D341Med (cell line): Measurements from ENCODE around the gene SLC27A6.
"Not testable (repeated sequence)": the region's sequence is repeated elsewhere in the genome, so short reads cannot be mapped to it uniquely, and the experiment has no call there.

ENCODE experiments used
- DNase-seq: peaks from one replicate; pipeline ENCODE4 v3.0.0; 2012; ENCODE audit warnings: low spot score

SLC27A6 gene

GRCh38 chr5:128965011-128965637 lies at the start of gene SLC27A6:
SLC27A6 (plus strand) TSS chr5:128965488; CDS start chr5:128966138, 650 bp downstream.
- peak; percentile 31 for DNase-seq

DNA sequence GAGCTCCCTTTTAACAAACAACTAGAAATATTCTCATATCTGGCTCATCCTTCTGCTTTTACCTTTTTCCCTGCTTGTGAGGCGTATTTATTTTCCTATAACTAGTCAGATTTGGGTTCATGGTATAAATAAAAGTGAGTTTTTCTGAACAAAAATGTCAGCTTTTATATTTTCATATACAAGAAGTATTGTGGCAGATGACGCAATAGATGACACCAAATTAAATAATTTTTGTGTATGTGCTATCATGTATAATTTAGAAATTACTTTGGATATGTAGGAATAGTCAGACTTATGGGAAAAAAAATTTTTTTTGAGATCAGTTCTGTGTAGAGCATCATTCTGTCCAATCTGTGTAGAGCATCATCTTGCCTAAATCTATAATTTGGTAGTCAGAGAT lies 45.7 kb upstream of the SLC27A6 start:
- no peak for DNase-seq

DNA sequence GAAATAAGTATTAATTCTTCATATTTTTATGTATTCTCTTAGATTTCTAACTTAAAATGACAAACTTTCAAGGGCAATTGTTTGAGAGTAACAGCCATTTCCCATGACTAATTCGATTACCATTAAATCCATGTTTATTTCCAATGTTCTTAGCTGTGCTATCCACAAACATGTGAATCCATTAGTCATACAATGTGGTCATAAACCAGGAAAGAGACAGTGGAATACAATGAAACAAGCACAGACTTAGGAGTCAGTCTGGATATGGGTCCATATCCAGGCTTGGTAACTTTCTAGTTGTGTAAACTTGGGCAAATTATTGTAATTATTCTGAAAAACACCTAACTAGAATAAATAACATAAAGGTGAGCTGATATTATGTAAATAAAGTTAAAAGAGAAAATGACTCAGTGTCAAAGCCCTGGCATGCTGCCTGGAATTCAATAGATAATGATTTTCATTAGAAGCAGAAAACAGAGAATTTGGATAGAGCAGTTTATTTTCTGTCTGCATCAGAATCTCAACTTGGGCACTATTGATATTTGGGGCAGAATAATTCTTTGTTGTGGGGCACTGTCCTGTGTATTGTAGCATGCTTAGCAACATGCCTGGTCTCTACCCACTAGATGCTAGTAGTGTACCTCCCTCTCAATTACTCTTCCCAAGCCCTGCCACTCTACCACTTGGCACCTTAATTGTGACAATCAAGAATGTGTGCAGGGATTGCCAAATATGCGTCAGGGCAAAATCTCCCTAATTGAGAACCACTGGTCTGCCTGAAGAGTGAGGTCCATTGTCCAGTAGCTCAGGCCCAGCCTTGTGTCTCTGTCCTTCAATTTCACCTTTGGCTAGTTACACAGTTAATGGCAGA lies 44.7 kb upstream of the SLC27A6 start:
- DNase-seq = no peak

GRCh38 chr5:128924299-128924698 lies 41.0 kb upstream of the SLC27A6 start:
- no peak for DNase-seq

DNA sequence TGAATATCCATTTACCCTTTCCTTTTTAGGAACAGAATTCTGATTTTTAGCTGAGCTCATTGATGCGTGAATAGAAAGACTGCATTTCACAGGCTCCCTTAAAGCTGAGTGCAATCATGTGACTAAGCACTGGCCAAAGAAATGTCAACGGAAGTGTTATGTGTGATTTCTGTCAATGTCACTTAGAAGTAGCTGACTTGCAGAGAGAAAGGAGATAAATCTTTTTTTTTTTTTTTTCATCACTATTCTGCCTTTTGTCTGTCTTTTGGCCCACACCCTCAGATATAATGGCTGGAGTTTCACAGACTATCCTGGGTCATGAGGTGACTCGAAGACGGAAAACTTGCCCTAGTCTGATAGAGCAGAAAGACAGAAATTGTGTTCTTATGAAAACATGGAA lies 39.3 kb upstream of the SLC27A6 start:
- DNase-seq = no peak

DNA sequence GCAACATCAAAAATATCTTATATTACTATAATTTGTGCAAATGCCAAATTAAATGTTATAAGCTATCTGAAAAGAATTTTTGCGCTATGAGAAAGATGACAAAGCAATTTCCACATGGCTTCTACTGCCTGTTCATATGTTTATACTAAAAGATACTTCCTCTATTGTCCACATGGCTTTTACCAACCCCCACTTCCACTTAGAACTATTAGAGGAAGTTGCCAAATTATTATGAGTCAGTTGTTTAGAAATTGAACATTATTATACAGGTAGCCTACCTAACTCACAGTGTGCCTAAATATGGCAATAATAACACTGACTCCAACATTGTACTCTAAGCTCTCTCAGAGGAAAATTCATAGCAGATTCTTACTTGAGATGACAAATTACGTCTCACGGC lies 37.6 kb upstream of the SLC27A6 start:
- DNase-seq = no peak

DNA sequence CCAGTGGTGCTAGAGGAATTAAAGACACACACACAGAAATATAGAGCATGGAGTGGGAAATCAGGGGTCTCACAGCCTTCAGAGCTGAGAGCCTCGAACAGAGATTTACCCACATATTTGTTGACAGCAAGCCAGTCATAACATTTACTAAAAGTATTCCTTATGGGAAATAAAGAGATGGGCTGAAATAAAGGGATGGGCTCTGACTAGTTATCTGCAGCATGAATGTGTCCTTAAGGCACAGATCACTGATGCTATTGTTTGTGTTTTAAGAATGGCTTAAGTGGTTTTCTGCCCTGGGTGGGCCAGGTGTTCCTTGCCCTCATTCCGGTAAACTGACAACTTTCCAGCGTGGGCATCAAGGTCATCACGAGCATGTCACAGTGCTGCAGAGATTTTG lies 33.1 kb upstream of the SLC27A6 start:
- not testable (repeated sequence) for DNase-seq

DNA sequence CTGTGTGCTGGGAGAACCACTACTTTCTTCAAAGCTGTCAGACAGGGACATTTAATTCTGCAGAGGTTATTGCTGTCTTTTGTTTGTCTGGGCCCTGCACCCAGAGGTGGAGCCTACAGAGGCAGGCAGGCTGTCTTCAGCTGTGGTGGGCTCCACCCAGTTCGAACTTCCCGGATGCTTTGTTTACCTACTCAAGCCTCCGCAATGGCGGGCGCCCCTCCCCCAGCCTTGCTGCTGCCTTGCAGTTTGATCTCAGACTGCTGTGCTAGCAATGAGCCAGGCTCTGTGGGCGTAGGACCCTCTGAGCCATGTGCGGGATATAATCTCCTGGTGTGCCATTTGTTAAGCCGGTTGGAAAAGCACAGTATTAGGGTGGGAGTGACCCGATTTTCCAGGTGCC lies 22.2 kb upstream of the SLC27A6 start:
- DNase-seq = not testable (repeated sequence)

DNA sequence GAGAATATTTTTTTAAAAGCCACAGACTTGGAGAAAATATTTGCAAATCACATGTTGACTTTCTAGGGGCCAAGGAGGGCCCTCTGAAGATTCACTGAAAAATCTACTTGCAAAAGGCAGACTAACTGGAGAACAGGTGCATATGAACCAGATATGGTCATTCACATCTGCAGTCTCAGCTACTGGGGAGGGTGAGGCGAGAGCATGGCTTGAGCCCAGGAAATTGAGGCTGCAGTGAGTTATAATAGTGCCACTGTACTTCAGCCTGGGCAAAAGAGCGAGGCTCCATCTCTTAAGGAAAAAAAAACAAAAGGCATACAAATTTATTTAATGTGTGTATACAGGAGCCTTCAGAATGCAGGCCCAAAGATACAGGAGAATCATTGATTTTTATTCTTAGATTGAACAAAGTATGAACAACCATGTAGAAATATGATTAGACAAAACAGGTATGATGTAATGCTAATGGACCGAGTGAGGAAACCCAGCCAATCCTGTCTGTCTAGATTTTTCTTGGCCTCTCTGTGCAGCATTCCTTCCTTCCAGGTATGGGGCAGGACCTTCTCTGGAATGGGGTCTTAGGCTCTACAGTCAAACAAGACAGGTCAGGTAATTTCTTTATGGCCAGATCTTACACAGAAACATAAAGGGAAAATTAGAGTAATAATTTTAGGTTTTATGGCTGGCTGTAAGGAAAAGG lies 15.3 kb upstream of the SLC27A6 start:
- no peak for DNase-seq

DNA sequence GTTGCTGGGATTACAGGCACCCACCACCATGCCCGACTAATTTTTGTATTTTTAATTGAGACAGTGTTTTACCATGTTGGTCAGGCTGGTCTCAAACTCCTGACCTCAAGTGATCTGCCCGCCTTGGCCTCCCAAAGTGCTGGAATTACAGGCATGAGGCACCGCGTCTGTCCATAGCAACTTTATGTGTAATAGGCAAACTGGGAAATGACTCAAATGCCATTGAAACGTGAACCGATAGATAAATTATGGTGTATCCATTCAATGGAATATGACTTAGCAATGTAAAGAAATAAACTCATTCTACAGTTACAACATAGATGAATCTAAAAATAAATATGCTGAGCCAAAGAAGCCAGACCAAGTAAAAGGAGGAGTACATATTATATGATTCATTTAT lies 14.0 kb upstream of the SLC27A6 start:
- not testable (repeated sequence) for DNase-seq

DNA sequence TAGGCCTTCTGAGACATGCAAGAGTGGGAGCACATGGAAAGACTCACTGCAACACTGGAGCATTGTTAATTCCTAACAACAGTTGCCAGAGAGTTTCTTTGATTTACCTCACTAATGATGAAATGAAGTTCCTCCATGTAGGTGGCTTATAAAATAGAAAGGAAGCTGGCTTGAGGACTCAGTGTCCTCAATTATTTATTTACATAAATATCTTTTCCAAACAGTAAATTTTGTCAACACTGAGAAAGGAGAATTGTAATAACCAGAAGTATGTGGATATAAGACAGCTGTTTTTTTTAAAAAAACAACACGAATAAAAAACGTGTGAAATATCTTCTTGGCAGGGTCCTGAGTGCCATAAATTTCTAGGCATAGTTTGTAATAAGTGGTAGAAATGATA lies 9.1 kb upstream of the SLC27A6 start:
- no peak for DNase-seq

DNA sequence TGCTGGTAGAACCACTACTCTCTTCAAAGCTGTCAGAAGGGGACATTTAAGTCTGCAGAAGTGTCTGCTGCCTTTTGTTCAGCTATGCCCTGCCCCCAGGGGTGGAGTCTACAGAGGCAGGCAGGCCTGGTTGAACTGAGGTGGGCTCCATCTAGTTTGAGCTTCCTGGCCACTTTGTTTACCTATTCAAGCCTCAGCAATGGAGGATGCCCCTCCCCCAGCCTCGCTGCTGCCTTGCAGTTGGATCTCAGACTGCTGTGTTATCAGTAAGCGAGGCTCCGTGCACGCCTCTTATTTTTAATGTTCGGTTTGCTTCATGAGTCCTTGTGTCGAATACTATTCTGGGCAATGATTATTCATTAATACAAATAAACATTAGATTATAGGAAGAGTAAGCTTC lies 3.1 kb upstream of the SLC27A6 start:
- no peak for DNase-seq

DNA sequence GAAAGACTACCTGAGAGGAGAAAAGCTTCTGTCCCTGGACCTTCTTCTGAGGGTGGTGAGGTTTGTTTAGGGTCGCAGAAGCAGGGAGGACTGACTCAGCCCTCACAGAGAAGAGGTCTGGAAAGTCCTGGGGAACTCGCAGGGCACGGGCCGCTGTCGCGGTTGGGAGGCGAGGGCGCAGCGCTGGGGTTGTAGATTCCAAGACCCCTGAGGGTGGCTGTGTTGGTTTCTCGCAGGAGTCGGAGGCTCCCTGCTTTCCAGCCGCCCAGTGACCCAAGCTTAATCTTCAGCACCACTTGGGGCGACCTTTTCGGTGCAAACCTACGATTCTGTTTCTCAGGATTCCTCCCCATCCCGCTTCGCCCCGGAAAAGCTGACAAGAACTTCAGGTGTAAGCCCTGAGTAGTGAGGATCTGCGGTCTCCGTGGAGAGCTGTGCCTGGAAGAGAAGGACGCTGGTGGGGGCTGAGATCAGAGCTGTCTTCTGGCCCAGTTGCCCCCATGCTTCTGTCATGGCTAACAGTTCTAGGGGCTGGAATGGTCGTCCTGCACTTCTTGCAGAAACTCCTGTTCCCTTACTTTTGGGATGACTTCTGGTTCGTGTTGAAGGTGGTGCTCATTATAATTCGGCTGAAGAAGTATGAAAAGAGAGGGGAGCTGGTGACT lies 482 bp downstream of the SLC27A6 start:
- DNase-seq = peak; percentile 15

DNA sequence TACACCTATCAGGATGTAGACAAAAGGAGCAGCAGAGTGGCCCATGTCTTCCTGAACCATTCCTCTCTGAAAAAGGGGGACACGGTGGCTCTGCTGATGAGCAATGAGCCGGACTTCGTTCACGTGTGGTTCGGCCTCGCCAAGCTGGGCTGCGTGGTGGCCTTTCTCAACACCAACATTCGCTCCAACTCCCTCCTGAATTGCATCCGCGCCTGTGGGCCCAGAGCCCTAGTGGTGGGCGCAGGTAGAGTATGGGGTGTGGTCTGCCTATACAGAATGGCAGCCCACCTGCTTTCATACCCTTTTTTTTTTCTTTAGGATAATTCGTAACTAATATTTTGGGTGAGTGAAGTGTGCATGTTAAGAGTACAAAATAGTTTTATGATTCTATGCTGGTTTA lies 1.1 kb downstream of the SLC27A6 start:
- no peak for DNase-seq

DNA sequence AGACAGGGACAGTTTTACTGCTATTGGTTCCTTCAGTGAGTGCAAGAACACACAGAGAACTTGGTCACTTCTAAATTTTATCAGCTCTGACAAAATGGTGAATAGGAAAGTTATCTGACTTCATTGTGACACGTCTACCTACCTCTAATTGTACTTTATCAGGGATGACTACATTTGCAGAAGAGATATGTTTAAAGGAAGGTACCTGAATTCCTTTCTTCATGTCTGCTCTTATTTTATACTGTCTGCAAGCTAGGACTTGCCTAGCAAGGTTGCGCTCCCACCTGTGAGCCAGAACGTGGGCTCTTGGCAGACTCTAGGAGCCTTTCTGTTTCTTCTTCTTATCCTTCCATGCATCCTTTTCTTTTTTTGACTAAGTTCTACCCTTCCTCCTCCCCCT lies 1.6 kb downstream of the SLC27A6 start:
- no peak for DNase-seq

DNA sequence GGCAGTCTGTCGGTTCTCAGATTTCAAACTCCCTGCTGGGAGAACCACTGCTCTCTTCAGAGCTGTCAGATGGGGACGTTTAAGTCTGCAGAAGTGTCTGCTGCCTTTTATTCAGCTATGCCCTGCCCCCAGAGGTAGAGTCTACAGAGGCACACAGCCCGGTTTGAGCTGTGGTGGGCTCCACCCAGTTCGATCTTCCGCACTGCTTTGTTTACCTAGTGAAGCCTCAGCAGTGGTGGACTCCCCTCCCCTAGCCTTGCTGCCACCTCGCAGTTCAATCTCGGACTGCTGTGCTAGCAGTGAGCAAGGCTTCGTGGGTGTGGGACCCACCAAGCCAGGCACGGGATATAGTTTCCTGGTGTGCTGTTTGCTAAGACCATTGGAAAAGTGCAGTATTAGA lies 8.0 kb downstream of the SLC27A6 start:
- no peak for DNase-seq

- no peak for DNase-seq
Observed at GRCh38 chr5:128974567-128974966, 9.3 kb downstream of the SLC27A6 start.

DNA sequence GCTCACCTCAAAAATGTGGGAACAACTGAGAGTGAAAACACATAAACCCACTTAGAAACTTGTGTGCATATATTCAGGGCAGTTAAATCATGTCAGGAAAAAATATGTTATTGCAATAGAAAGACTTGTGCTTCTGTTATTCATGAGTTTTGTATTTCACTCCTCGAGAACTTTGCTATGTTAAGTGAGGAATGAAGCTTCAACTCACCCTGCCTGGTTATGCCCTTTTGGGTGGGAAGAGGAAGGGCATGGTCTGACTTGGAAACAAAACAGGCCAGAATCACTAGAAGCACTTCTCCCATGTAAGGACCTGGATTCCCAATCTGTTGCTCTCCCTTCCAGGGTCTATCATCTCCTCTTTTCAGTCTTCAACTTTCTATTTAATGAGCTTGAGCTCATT lies 14.5 kb downstream of the SLC27A6 start:
- DNase-seq = no peak

DNA sequence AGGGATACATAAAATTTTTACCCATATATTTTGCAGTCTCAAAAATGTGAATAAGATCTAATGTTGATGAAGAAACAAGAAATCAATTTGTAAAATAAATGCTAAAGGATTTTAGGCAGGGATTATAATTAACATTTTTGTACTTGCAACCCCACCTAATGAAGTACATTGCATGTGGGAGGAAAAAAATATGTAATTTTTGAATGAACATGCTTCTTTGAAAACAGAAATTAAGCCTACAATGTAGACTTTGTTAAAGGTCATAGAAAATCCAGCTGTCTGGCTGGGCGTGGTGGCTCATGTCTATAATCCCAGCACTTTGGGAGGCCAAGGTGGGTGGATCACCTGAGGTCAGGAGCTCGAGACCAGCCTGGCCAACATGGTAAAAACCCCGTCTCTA lies 15.6 kb downstream of the SLC27A6 start:
- no peak for DNase-seq

GRCh38 chr5:128984480-128984879 lies 19.2 kb downstream of the SLC27A6 start:
- DNase-seq = no peak

DNA sequence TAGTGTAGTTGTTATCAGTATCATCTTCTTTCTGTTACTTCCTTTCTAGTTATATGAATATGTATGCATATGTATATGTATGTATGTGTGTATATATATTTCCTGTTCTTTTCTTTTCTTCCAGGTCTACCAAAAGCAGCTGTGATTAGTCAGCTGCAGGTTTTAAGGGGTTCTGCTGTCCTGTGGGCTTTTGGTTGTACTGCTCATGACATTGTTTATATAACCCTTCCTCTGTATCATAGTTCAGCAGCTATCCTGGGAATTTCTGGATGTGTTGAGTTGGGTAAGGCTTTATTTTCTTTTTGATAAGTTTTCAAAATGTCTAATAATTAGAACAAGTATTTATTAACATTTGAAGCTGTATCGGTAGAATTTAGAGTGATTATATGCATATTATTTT lies 23.2 kb downstream of the SLC27A6 start:
- no peak for DNase-seq

DNA sequence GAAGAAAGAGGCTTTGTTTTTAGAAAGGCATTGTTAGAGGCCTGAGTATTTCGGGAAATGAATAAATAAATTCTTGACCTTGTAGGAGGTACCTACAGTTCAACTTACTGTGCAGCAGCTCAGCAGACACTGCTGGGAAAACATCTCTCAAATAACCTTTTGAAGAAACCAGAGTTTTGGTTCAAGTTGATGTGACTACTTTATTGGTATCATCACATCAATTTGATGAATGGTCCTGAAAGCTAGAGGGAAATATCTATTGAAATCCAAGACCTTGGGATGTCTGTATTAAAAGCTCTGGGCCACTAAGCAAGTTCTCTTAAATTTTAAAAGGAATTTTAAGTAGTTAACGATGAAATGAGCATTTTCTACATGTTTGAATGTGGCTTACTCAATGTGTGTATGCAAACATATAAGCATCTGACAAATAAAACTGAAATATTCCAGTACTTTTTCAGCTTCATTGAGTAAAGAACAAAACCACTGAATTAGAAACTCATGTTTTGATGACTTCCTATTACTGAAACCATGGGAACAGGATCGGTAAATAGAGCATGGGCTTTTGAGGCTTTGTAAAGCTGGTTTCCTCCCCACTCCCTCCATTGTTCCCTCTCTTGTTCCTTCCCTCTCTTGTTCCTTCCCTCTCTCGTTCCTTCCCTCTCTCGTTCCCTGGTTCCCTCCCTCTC lies 36.7 kb downstream of the SLC27A6 start:
- DNase-seq = no peak
